H9 (cell line): Measurements from ENCODE around the gene NAGK. TPM values are rescaled to one million over a fixed set of nuclear protein-coding genes. Genes with fewer than 3 reads are reported as not detected.
A peak's percentile ranks its signal among the peaks of the same experiment; 100 is the strongest.
"Not testable (repeated sequence)": the region's sequence is repeated elsewhere in the genome, so short reads cannot be mapped to it uniquely, and the experiment has no call there.

Source experiments
- DNase-seq: peaks from one replicate; pipeline ENCODE4 v3.0.0-alpha.2; 2017
- H2AFZ ChIP-seq: one replicate; pipeline ENCODE4 v1.6.1; 2013; ENCODE audit warnings: mild to moderate bottlenecking, low read length, control low read depth, moderate library complexity
- H2AK5ac ChIP-seq: 2 replicates; pipeline ENCODE4 v1.6.1; 2013; ENCODE audit warnings: low read length, control low read depth, mixed read lengths; ENCODE audit not compliant: insufficient read length
- H2BK120ac ChIP-seq: one replicate; pipeline ENCODE4 v1.6.1; 2013; ENCODE audit warnings: low read depth, mild to moderate bottlenecking, low read length, control low read depth, inconsistent platforms; ENCODE audit not compliant: poor library complexity, severe bottlenecking
- H2BK12ac ChIP-seq: 2 replicates; pipeline ENCODE4 v1.6.1; 2013; ENCODE audit warnings: low read length, control low read depth, mixed read lengths, low read depth; ENCODE audit not compliant: insufficient read length
- H2BK15ac ChIP-seq: 2 replicates; pipeline ENCODE4 v1.6.1; 2013; ENCODE audit warnings: low read depth, low read length, control low read depth
- H2BK20ac ChIP-seq: one replicate; pipeline ENCODE4 v1.6.1; 2013; ENCODE audit warnings: low read depth, mild to moderate bottlenecking, low read length, control low read depth, inconsistent platforms; ENCODE audit not compliant: poor library complexity, severe bottlenecking
- H2BK5ac ChIP-seq: 2 replicates; pipeline ENCODE4 v1.6.1; 2013; ENCODE audit warnings: low read length, control low read depth, mixed read lengths; ENCODE audit not compliant: insufficient read length
- H3K14ac ChIP-seq: 2 replicates; pipeline ENCODE4 v1.6.1; 2013; ENCODE audit warnings: low read length, control low read depth; ENCODE audit not compliant: insufficient read depth
- H3K18ac ChIP-seq: 2 replicates; pipeline ENCODE4 v1.6.1; 2013; ENCODE audit warnings: low read depth, mild to moderate bottlenecking, mixed read lengths, low read length, control low read depth; ENCODE audit not compliant: insufficient read length
- H3K23ac ChIP-seq: 2 replicates; pipeline ENCODE4 v1.6.1; 2013; ENCODE audit warnings: low read length, control low read depth, mixed read lengths, low read depth; ENCODE audit not compliant: insufficient read length
- H3K23me2 ChIP-seq: 2 replicates; pipeline ENCODE4 v1.6.1; 2013; ENCODE audit warnings: low read depth, mild to moderate bottlenecking, mixed read lengths, low read length, control low read depth; ENCODE audit not compliant: insufficient read length, poor library complexity, severe bottlenecking
- H3K27ac ChIP-seq: 2 replicates; pipeline ENCODE4 v1.5.1; 2013; ENCODE audit warnings: low read length, control low read depth, mixed read lengths, low read depth; ENCODE audit not compliant: insufficient read length
- H3K27me3 ChIP-seq: 2 replicates; pipeline ENCODE4 v1.6.1; 2013; ENCODE audit warnings: low read length, control low read depth, inconsistent platforms; ENCODE audit not compliant: insufficient read depth
- H3K4ac ChIP-seq: 2 replicates; pipeline ENCODE4 v1.6.1; 2013; ENCODE audit warnings: low read depth, mild to moderate bottlenecking, control low read depth, inconsistent platforms, low read length, moderate library complexity
- H3K4me1 ChIP-seq: 2 replicates; pipeline ENCODE4 v1.6.1; 2013; ENCODE audit warnings: low read length, control low read depth, inconsistent platforms; ENCODE audit not compliant: insufficient read depth
- H3K4me2 ChIP-seq: 2 replicates; pipeline ENCODE4 v1.6.1; 2013; ENCODE audit warnings: low read length, control low read depth, mixed read lengths; ENCODE audit not compliant: insufficient read length, insufficient read depth
- H3K56ac ChIP-seq: 2 replicates; pipeline ENCODE4 v1.6.1; 2013; ENCODE audit warnings: low read depth, mild to moderate bottlenecking, mixed read lengths, low read length, control low read depth; ENCODE audit not compliant: insufficient read length
- H3K79me1 ChIP-seq: 2 replicates; pipeline ENCODE4 v1.6.1; 2013; ENCODE audit warnings: low read depth, mild to moderate bottlenecking, moderate library complexity, low read length, control low read depth, inconsistent platforms; ENCODE audit not compliant: insufficient read depth, poor library complexity, severe bottlenecking
- H3K79me2 ChIP-seq: 2 replicates; pipeline ENCODE4 v1.6.1; 2013; ENCODE audit warnings: low read length, control low read depth, inconsistent platforms; ENCODE audit not compliant: insufficient read depth
- H3K9ac ChIP-seq: 2 replicates; pipeline ENCODE4 v1.6.1; 2013; ENCODE audit warnings: low read length, control low read depth, mixed read lengths; ENCODE audit not compliant: insufficient read length; ENCODE audit errors: extremely low read depth
- H3K9me3 ChIP-seq: one replicate; pipeline ENCODE4 v1.6.1; 2013; ENCODE audit warnings: low read depth, low read length, inconsistent platforms; ENCODE audit not compliant: control insufficient read depth
- H3T11ph ChIP-seq: one replicate; pipeline ENCODE4 v1.6.1; 2013; ENCODE audit warnings: mild to moderate bottlenecking, low read length, control low read depth, inconsistent platforms
- H4K20me1 ChIP-seq: one replicate; pipeline ENCODE4 v1.6.1; 2013; ENCODE audit not compliant: control insufficient read depth, insufficient read length, insufficient read depth
- H4K5ac ChIP-seq: 2 replicates; pipeline ENCODE4 v1.6.1; 2013; ENCODE audit warnings: low read depth, mild to moderate bottlenecking, mixed read lengths, low read length, control low read depth; ENCODE audit not compliant: insufficient read length
- H4K8ac ChIP-seq: replicated peaks from 2 replicates; pipeline ENCODE4 v1.6.1; 2013; ENCODE audit warnings: low read length, control low read depth, mixed read lengths, low read depth; ENCODE audit not compliant: insufficient read length
- H4K91ac ChIP-seq: 2 replicates; pipeline ENCODE4 v1.6.1; 2013; ENCODE audit warnings: low read depth, mild to moderate bottlenecking, moderate library complexity, mixed read lengths, low read length, control low read depth; ENCODE audit not compliant: insufficient read length
- H3K27ac Mint-ChIP-seq, 3 experiments: 2 replicates in 2 of 3; 3 replicates in 1 of 3; pipeline ENCODE4 v1.8.0; 2020 to 2021; ENCODE audit warnings: mixed read lengths in 3 of 3, mild to moderate bottlenecking in 1 of 3, moderate library complexity in 1 of 3
- H3K27me3 Mint-ChIP-seq: 2 replicates; pipeline ENCODE4 v1.8.0; 2021; ENCODE audit warnings: low read depth, mild to moderate bottlenecking, moderate library complexity, mixed read lengths
- H3K36me3 Mint-ChIP-seq, 3 experiments: 2 replicates in 2 of 3; 3 replicates in 1 of 3; pipeline ENCODE4 v1.8.0; 2020 to 2021; ENCODE audit warnings: low read depth in 3 of 3, mixed read lengths in 3 of 3; ENCODE audit not compliant: insufficient read depth in 1 of 3
- H3K4me1 Mint-ChIP-seq, 2 experiments: 2 replicates each; pipeline ENCODE4 v1.8.0; 2020; ENCODE audit warnings: mixed read lengths in 2 of 2
- H3K4me3 Mint-ChIP-seq, 2 experiments: 2 replicates in 1 of 2; 3 replicates in 1 of 2; pipeline ENCODE4 v1.8.0; 2020 to 2021; ENCODE audit warnings: mild to moderate bottlenecking in 2 of 2, mixed read lengths in 2 of 2, moderate library complexity in 1 of 2
- H3K9me3 Mint-ChIP-seq, 2 experiments: 2 replicates in 1 of 2; 3 replicates in 1 of 2; pipeline ENCODE4 v1.8.0; 2020; ENCODE audit warnings: mild to moderate bottlenecking in 2 of 2, mixed read lengths in 2 of 2, moderate library complexity in 1 of 2
- CTCF ChIP-seq: fragments of 200-600 bp; sonication (generic); conservative IDR thresholded peaks from 3 replicates; pipeline ENCODE4 v1.8.0; 2021; ENCODE audit warnings: antibody characterized with exemption, mild to moderate bottlenecking
- WGBS: extraction: QIAGEN DNeasy Blood & Tissue Kit; methylation state at CpG from one replicate; pipeline ENCODE4 v1.1.7; 2013; ENCODE audit warnings: missing lambda C conversion rate, low lambda C conversion rate, mixed read lengths; ENCODE audit not compliant: insufficient read length; ENCODE audit errors: extremely low coverage; 5-methylcytosine and 5-hydroxymethylcytosine counted together
- total RNA-seq: library from RNA; stranded (reverse); gene quantifications from 2 replicates; pipeline ENCODE4 v1.2.1, GENCODE V29; 2021

Gene NAGK
- total RNA-seq, 1 experiment from 2014 or later: 74.4 TPM

- not testable (repeated sequence) for H3K27ac Mint-ChIP-seq, H3K18ac ChIP-seq, H3K27me3 ChIP-seq, H3K27ac ChIP-seq, H2BK5ac ChIP-seq, H4K20me1 ChIP-seq, H3K9me3 Mint-ChIP-seq, DNase-seq, H4K91ac ChIP-seq, H4K5ac ChIP-seq, H3K79me2 ChIP-seq, H3K9ac ChIP-seq, H2AK5ac ChIP-seq, H3K4me1 ChIP-seq, H3K79me1 ChIP-seq, H3K4me3 Mint-ChIP-seq, H3K14ac ChIP-seq, H2BK12ac ChIP-seq, H3K23me2 ChIP-seq, H3K9me3 ChIP-seq, H3K56ac ChIP-seq, H2AFZ ChIP-seq, H3K4me2 ChIP-seq, H2BK15ac ChIP-seq, H3K23ac ChIP-seq, H3K27me3 Mint-ChIP-seq, H3T11ph ChIP-seq, H2BK20ac ChIP-seq, H4K8ac ChIP-seq, H3K4ac ChIP-seq, H3K36me3 Mint-ChIP-seq, H2BK120ac ChIP-seq
- TF ChIP-seq CTCF: peak; percentile 29; the same call in 1 of the 3 replicates
- no CpG with 5 or more reads among the region's 6 CpGs for WGBS
- peaks cover 20 to 21% of the 10 kb centered on the region in 2 experiments for H3K4me1 Mint-ChIP-seq
These were observed 38.0 kb downstream of the NAGK start for GRCh38 chr2:71106463-71106862.
